ENCODE results near the gene CHSY1.

GRCh38 chr15:101174152-101174920 is 77.5 kb downstream of the CHSY1 start:
- no peak for TF ChIP-seq GATA2 (IDR thresholded peaks at IDR 0.05; ENCODE audit: low read depth, low read length)
- no peak for TF ChIP-seq GATA3 (IDR thresholded peaks at IDR 0.05; ENCODE audit: low read depth, low read length)

All from SH-SY5Y (cell line).